ENCODE measurements around the gene RABGGTA. TPM values are rescaled to one million over a fixed set of nuclear protein-coding genes. Genes with fewer than 3 reads are reported as not detected.

Gene RABGGTA
- total and polyA plus RNA-seq, 12 donors = 17.4 to 37.9 (median 21.1) TPM

DNA sequence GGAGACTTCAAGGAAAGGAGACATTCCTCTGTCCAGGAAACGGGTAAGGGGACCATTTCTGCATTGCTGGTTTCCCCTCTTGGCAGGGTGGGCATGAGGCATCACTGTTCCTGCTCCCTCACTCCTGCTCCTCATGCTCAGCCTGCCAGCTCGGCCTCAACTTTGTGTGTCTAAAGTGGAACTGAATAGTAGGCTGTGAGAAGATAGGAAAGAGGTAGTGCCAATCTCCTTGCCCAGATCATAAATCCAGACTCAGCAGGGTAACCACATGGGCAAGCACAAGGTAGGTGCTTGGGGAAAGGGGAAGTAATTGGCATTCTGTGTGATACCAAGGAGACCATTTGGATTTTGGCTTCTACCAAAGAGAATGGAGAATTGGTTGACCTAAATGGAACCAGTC is 42.5 kb upstream of the RABGGTA start:
- peaks cover 0 to 29% (median 0%) of the 10 kb centered on the region in 7 donors for H3K27me3 ChIP-seq
- ATAC-seq (no peak), DNase-seq (no peak)
- peak overlapping the region in 8 of 10 donors; percentile 46 to 95 (median 83) for H3K27ac ChIP-seq
- intact Hi-C loops (cut with DNase I) = loop anchor here in 1 of 10 donors (5.0 kb wide), 1 partner anchor 302 kb away; no protein-coding TSS in a partner anchor
- H3K36me3 ChIP-seq = peaks cover 0 to 13% (median 0%) of the 10 kb centered on the region in 9 donors
- H3K4me1 ChIP-seq = peaks cover 22 to 100% (median 75%) of the 10 kb centered on the region in 9 donors
- H3K9me3 ChIP-seq = no peaks in the 10 kb centered on the region
- H3K4me3 ChIP-seq = peak overlapping the region in 1 of 10 donors; percentile 10
- TF ChIP-seq CTCF (IDR thresholded peaks at IDR 0.05) = no peak
- 83 to 85% methylated on average over 2 of the region's 2 CpGs for WGBS, 2 donors

DNA sequence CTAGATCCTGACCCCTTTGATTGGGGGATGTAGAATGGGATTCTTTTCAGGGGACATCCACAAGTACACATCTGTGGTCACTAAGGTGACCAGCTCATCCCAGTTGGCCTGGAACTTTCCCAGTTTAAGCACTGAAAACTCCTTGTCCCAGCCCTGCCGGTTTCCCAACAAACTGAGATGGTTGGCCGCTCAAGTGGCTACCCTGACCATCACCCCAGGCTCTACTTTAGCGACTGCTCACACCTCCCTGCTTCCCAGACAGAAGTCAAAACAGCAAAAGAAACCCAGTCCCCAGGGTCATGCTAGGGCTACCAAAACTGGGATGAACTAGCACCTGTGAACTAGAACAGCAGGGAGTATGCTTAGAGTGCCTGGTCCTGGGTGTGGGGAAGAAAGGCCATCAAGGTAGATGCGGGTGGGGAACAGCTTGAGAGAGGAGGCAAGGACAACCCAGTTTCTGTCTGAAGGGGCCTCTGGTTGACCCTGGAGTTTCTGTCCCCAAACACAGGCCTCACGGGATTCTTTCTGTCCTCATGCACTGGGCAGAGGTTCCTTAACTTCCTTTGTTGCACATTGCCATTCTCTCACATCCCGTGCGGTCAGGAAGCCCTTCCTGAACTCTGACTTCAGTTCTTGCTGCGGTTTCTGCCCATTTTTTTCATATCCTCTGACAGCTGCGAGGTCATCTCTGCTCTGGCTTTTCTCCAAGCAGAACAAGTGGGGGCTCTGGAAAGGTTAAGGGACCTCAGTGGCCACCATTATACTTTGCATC is 41.5 kb upstream of the RABGGTA start:
- peak overlapping the region in 9 of 10 donors; percentile 46 to 95 (median 78) for H3K27ac ChIP-seq
- DNase-seq (peak in 1 of 2 donors; percentile 66), ATAC-seq (peak in 4 of 8 donors; percentile 11 to 52 (median 20))
- H3K4me3 ChIP-seq = peak overlapping the region in 1 of 10 donors; percentile 22
- H3K36me3 ChIP-seq = peaks cover 0 to 4% (median 0%) of the 10 kb centered on the region in 9 donors
- H3K9me3 ChIP-seq = no peaks in the 10 kb centered on the region
- WGBS, 2 donors = 54 to 58% methylated on average over 9 of the region's 9 CpGs
- TF ChIP-seq CTCF (IDR thresholded peaks at IDR 0.05) = no peak
- peaks cover 22 to 100% (median 79%) of the 10 kb centered on the region in 9 donors for H3K4me1 ChIP-seq
- intact Hi-C loops (cut with DNase I) = loop anchor here in 1 of 10 donors (5.0 kb wide), 1 partner anchor 301 kb away; no protein-coding TSS in a partner anchor
- H3K27me3 ChIP-seq = peaks cover 0 to 19% (median 0%) of the 10 kb centered on the region in 7 donors

DNA sequence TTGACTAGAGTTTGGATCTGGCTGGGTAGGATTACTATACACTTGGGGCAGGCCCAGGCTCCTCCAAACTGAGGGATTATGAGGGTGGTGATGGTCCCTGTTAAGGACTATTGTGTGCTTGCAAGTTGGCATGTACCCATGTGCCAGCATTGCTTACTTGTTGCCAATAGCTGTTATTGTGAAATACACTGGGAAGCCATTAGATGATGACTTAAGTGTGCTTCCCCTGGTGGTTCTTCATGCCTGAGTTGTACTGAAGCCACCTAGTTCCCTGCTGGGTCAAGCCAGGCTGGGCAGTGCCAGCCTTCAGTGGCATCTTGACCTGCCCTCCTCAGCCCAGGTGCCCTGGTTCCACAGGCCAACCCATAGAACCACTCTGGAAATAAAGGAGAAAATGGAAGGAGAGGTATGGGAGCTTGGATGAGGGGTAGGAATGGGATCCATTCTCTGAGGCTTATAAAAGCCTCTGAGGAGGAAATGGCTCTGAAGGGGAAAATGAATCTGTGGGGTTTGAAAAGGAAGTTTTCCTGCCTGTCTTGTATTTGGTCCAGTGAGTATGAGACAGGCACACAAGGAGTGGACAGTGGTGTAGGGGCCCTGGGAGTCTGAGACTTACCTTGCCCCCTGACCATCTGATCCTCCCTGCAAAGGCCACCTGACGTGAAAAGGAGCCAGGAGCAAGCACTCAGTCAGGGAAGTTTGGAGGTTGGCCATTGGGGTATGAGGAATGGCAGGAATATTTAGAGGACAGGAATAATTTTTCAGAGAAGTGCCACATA is 40.6 kb upstream of the RABGGTA start:
- Histone ChIP-seq H3K4me3 (peak overlapping the region in 9 of 10 donors; percentile 45 to 71 (median 62)), H3K27ac (peak overlapping the region; percentile 69 to 96 (median 86)), H3K4me1 (peaks cover 22 to 94% (median 77%) of the 10 kb centered on the region in 9 donors), H3K27me3 (peaks cover 0 to 10% (median 0%) of the 10 kb centered on the region in 7 donors), H3K36me3 (peaks cover 0 to 9% (median 0%) of the 10 kb centered on the region in 9 donors), H3K9me3 (no peaks in the 10 kb centered on the region)
- intact Hi-C loops (cut with DNase I) = loop anchor here in 1 of 10 donors (5.0 kb wide), 1 partner anchor 300 kb away; no protein-coding TSS in a partner anchor
- no peak for TF ChIP-seq CTCF (IDR thresholded peaks at IDR 0.05)
- ATAC-seq (peak in 1 of 8 donors; percentile 3), DNase-seq (no peak)
- 91 to 95% methylated on average over 1 of the region's 1 CpG for WGBS, 2 donors
